Measurements from ENCODE around the gene ECSIT. TPM values are rescaled to one million over a fixed set of nuclear protein-coding genes. Genes with fewer than 3 reads are reported as not detected.

The ECSIT gene
- total RNA-seq, 1 experiment from 2014 or later, result 52.8 TPM

Small RNAs within 50 kb of the gene (microRNA-seq; reads per million reads assigned to microRNA genes)
- gene MIR7974 (ENCODE audit: borderline number of aligned reads), result 2.0 reads per million

Other genes with a start within 250 kb of the ECSIT start
- not detected for gene TSPAN16, start 233.0 kb downstream of the ECSIT start, total RNA-seq (2021; ENCODE audit: unreplicated experiment)
- gene RAB3D, start 189.5 kb downstream of the ECSIT start, total RNA-seq (2021; ENCODE audit: unreplicated experiment), result 28.9 TPM
- gene TMEM205, start 182.9 kb downstream of the ECSIT start, total RNA-seq (2021; ENCODE audit: unreplicated experiment), result 55.9 TPM
- gene CCDC159, start 182.6 kb downstream of the ECSIT start, total RNA-seq (2021; ENCODE audit: unreplicated experiment), result 7.7 TPM
- gene PLPPR2, start 173.7 kb downstream of the ECSIT start, total RNA-seq (2021; ENCODE audit: unreplicated experiment), result 23.2 TPM
- 2.5 TPM for gene SWSAP1, start 154.5 kb downstream of the ECSIT start, total RNA-seq (2021; ENCODE audit: unreplicated experiment)
- 15.3 TPM for gene EPOR, start 144.8 kb downstream of the ECSIT start, total RNA-seq (2021; ENCODE audit: unreplicated experiment)
- gene RGL3, start 109.8 kb downstream of the ECSIT start, total RNA-seq (2021; ENCODE audit: unreplicated experiment), result 99.2 TPM
- 0.52 TPM for gene ODAD3, start 94.0 kb downstream of the ECSIT start, total RNA-seq (2021; ENCODE audit: unreplicated experiment)
- gene PRKCSH, start 93.5 kb downstream of the ECSIT start, total RNA-seq (2021; ENCODE audit: unreplicated experiment), result 425 TPM
- 0.05 TPM for gene ELAVL3, start 48.1 kb downstream of the ECSIT start, total RNA-seq (2021; ENCODE audit: unreplicated experiment)
- gene ZNF653, start 23.3 kb downstream of the ECSIT start, total RNA-seq (2021; ENCODE audit: unreplicated experiment), result 16.1 TPM
- 0.64 TPM for gene CNN1, start 9.7 kb upstream of the ECSIT start, total RNA-seq (2021; ENCODE audit: unreplicated experiment)
- 74.5 TPM for gene ELOF1, start 30.1 kb upstream of the ECSIT start, total RNA-seq (2021; ENCODE audit: unreplicated experiment)
- 1.2 TPM for gene ACP5, start 48.5 kb upstream of the ECSIT start, total RNA-seq (2021; ENCODE audit: unreplicated experiment)
- gene ZNF627, start 68.3 kb upstream of the ECSIT start, total RNA-seq (2021; ENCODE audit: unreplicated experiment), result 14.8 TPM
- gene ZNF823, start 209.8 kb upstream of the ECSIT start, total RNA-seq (2021; ENCODE audit: unreplicated experiment), result 4.7 TPM
- gene ZNF441, start 237.9 kb upstream of the ECSIT start, total RNA-seq (2021; ENCODE audit: unreplicated experiment), result 1.1 TPM